Measurements from ENCODE around the gene NPAS3.
A peak's percentile ranks its signal among the peaks of the same experiment; 100 is the strongest.

Gene NPAS3

GRCh38 chr14:32938719-32939253 is at the start of gene NPAS3:
TSS of gene NPAS3 (plus strand) at chr14:32938879.
- Histone ChIP-seq H3K4me2 (peak within 1 kb of the TSS; percentile 71 to 84 (median 76)), H3K9ac (peak within 1 kb of the TSS; percentile 81 to 90 (median 86)), H3K27me3 (peaks cover 69 to 90% (median 83%) of the 10 kb centered on the region in 11 experiments), H4K20me1 (peaks cover 0 to 38% (median 20%) of the 10 kb centered on the region in 11 experiments; a peak in 11 of 22 replicates), H3K4me3 (peak within 1 kb of the TSS; percentile 64 to 79 (median 72)), H3K27ac (peak within 1 kb of the TSS; percentile 73 to 90 (median 83)), H3K4me1 (peaks cover 8 to 20% (median 15%) of the 10 kb centered on the region in 10 experiments; a peak in 18 of 20 replicates), H3K36me3 (no peaks in the 10 kb centered on the region), H3K9me3 (replicated peaks in 1 of 11) (peaks cover 0 to 6% (median 4%) of the 10 kb centered on the region in 11 experiments; a peak in 8 of 22 replicates)
- no peak for TF ChIP-seq Cebpa-rat (IDR thresholded peaks at IDR 0.05)

GRCh38 chr14:32896979-32897697 is 41.5 kb upstream of the NPAS3 start:
- Histone ChIP-seq H3K4me1 (peaks cover 0 to 11% (median 6%) of the 10 kb centered on the region in 10 experiments; a peak in 10 of 20 replicates), H4K20me1 (no peaks in the 10 kb centered on the region), H3K9ac (peak overlapping the region; percentile 12 to 77 (median 52); a peak in 19 of 22 replicates), H3K27ac (peak overlapping the region in 10 of 11 experiments; percentile 36 to 70 (median 53); a peak in 17 of 22 replicates), H3K4me3 (peak overlapping the region; percentile 39 to 55 (median 50); a peak in 19 of 20 replicates), H3K27me3 (no peaks in the 10 kb centered on the region), H3K9me3 (replicated peaks in 1 of 11) (no peaks in the 10 kb centered on the region), H3K4me2 (peak overlapping the region; percentile 53 to 88 (median 80)), H3K36me3 (no peaks in the 10 kb centered on the region)
- TF ChIP-seq Cebpa-rat (IDR thresholded peaks at IDR 0.05), result no peak

- Histone ChIP-seq H3K27me3 (no peaks in the 10 kb centered on the region), H3K9ac (peak overlapping the region in 10 of 11 experiments; percentile 12 to 77 (median 54); a peak in 14 of 22 replicates), H3K36me3 (no peaks in the 10 kb centered on the region), H3K9me3 (replicated peaks in 1 of 11) (no peaks in the 10 kb centered on the region), H3K27ac (peak overlapping the region in 8 of 11 experiments; percentile 42 to 70 (median 62); a peak in 9 of 22 replicates), H3K4me3 (peak overlapping the region in 9 of 10 experiments; percentile 41 to 55 (median 50); a peak in 15 of 20 replicates), H4K20me1 (no peaks in the 10 kb centered on the region), H3K4me1 (peaks cover 0 to 11% (median 6%) of the 10 kb centered on the region in 10 experiments; a peak in 10 of 20 replicates), H3K4me2 (peak overlapping the region; percentile 53 to 88 (median 80))
- no peak for TF ChIP-seq Cebpa-rat (IDR thresholded peaks at IDR 0.05)
Measured at GRCh38 chr14:32897698-32898064, 41.0 kb upstream of the NPAS3 start.

GRCh38 chr14:32898876-32899275 is 39.8 kb upstream of the NPAS3 start:
- no peaks in the 10 kb centered on the region for H4K20me1 ChIP-seq
- H3K9ac ChIP-seq, result no peak overlapping the region
- H3K36me3 ChIP-seq, result no peaks in the 10 kb centered on the region
- no peaks in the 10 kb centered on the region for H3K27me3 ChIP-seq
- no peak overlapping the region for H3K4me2 ChIP-seq
- H3K9me3 ChIP-seq (replicated peaks in 1 of 11), result no peaks in the 10 kb centered on the region
- no peak for TF ChIP-seq Cebpa-rat (IDR thresholded peaks at IDR 0.05)
- no peak overlapping the region for H3K27ac ChIP-seq
- peaks cover 0 to 11% (median 6%) of the 10 kb centered on the region in 10 experiments; a peak in 10 of 20 replicates for H3K4me1 ChIP-seq
- H3K4me3 ChIP-seq, result no peak overlapping the region

- H3K4me3 ChIP-seq, result no peak overlapping the region
- H3K36me3 ChIP-seq, result no peaks in the 10 kb centered on the region
- H3K4me1 ChIP-seq, result peaks cover 0 to 11% (median 6%) of the 10 kb centered on the region in 10 experiments; a peak in 10 of 20 replicates
- no peak overlapping the region for H3K27ac ChIP-seq
- no peak overlapping the region for H3K4me2 ChIP-seq
- no peaks in the 10 kb centered on the region for H4K20me1 ChIP-seq
- H3K9ac ChIP-seq, result no peak overlapping the region
- H3K27me3 ChIP-seq, result no peaks in the 10 kb centered on the region
- H3K9me3 ChIP-seq (replicated peaks in 1 of 11), result no peaks in the 10 kb centered on the region
- TF ChIP-seq Cebpa-rat (IDR thresholded peaks at IDR 0.05), result no peak
Measured at GRCh38 chr14:32900547-32900946, 38.1 kb upstream of the NPAS3 start.

- Histone ChIP-seq H3K4me2 (no peak overlapping the region), H3K27me3 (no peaks in the 10 kb centered on the region), H3K4me1 (peaks cover 0 to 8% (median 0%) of the 10 kb centered on the region in 10 experiments; a peak in 3 of 20 replicates), H3K9ac (no peak overlapping the region), H4K20me1 (no peaks in the 10 kb centered on the region), H3K27ac (no peak overlapping the region), H3K4me3 (no peak overlapping the region), H3K36me3 (no peaks in the 10 kb centered on the region), H3K9me3 (replicated peaks in 1 of 11) (no peaks in the 10 kb centered on the region)
- no peak for TF ChIP-seq Cebpa-rat (IDR thresholded peaks at IDR 0.05)
Measured at GRCh38 chr14:32905013-32905412, 33.7 kb upstream of the NPAS3 start.

GRCh38 chr14:32906672-32907071 is 32.0 kb upstream of the NPAS3 start:
- H3K4me1 ChIP-seq, result peaks cover 0 to 12% (median 0%) of the 10 kb centered on the region in 10 experiments; a peak in 3 of 20 replicates
- no peaks in the 10 kb centered on the region for H3K9me3 ChIP-seq (replicated peaks in 1 of 11)
- H3K4me3 ChIP-seq, result no peak overlapping the region
- H3K4me2 ChIP-seq, result no peak overlapping the region
- H3K9ac ChIP-seq, result no peak overlapping the region
- H3K27ac ChIP-seq, result no peak overlapping the region
- H4K20me1 ChIP-seq, result no peaks in the 10 kb centered on the region
- no peaks in the 10 kb centered on the region for H3K36me3 ChIP-seq
- no peak for TF ChIP-seq Cebpa-rat (IDR thresholded peaks at IDR 0.05)
- H3K27me3 ChIP-seq, result no peaks in the 10 kb centered on the region

GRCh38 chr14:32908196-32909084 is 30.2 kb upstream of the NPAS3 start:
- H3K4me1 ChIP-seq, result peaks cover 0 to 24% (median 0%) of the 10 kb centered on the region in 10 experiments; a peak in 4 of 20 replicates
- H3K4me3 ChIP-seq, result no peak overlapping the region
- no peaks in the 10 kb centered on the region for H3K9me3 ChIP-seq (replicated peaks in 1 of 11)
- H3K36me3 ChIP-seq, result no peaks in the 10 kb centered on the region
- H4K20me1 ChIP-seq, result no peaks in the 10 kb centered on the region
- H3K27ac ChIP-seq, result no peak overlapping the region
- H3K27me3 ChIP-seq, result no peaks in the 10 kb centered on the region
- peak overlapping the region in 2 of 11 experiments; percentile 28 to 43; a peak in 3 of 22 replicates for H3K4me2 ChIP-seq
- no peak for TF ChIP-seq Cebpa-rat (IDR thresholded peaks at IDR 0.05)
- H3K9ac ChIP-seq, result no peak overlapping the region

Data from BLaER1 treated with 17β-estradiol and CSF1 and Interleukin-3, amounts not matched to agents 10 nM and 100 nM (cell line).